ENCODE data around the gene SIGLEC11. TPM values are rescaled to one million over a fixed set of nuclear protein-coding genes. Genes with fewer than 3 reads are reported as not detected.

Gene SIGLEC11
- total RNA-seq, 1 experiment from 2014 or later = not detected

DNA sequence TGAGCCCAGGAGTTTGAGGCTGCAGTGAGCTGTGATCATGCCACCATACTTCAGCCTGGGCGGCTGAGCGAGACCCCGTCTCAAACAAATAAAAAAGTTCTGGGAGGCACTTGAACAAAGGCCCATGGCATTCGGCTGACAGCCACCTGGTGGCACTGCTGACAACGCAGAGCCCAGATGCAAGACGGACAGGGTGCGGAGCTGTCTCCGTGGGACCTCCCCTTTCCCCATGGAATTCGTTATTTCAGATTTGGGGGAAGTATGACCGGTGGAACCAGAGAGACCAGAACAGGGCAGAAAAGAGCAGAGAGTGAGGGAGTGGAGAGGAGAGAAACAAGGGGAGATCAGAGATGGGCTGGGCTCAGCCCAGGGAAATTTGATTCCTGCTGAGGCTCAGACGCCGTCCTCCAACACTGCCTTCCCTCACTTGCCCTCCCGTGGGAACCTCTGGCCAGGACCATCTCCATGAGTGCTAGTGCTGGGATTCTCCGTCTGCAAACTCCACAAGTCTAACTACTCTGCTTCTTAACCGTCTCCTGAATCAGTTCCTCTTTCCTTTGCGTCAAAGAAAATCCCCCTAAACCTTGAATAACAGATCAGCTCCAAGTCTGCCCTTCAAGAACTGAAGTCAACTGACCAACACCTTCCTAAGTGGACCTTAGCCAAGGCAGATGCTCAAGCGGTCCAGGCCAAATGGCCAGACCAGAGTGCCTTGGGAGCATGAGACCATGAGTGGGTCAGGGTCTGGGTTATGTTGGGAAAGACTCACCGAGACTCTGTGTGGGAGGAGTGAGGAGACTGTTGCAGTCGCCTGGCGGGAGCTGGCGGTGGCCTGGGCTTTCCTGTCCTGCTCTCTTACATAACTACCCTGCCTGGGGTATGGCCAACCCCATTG lies 43.9 kb downstream of the SIGLEC11 start:
- no peak for TF ChIP-seq CTCF (IDR thresholded peaks at IDR 0.05; ENCODE audit: unreplicated experiment)
- Mint-ChIP-seq H3K4me1 (ENCODE audit: low read depth, unreplicated experiment) (peaks cover 8% of the 10 kb centered on the region), H3K27ac (ENCODE audit: unreplicated experiment) (no peak overlapping the region), H3K36me3 (ENCODE audit: insufficient read depth, unreplicated experiment) (peaks cover 82% of the 10 kb centered on the region), H3K9me3 (ENCODE audit: low read depth, unreplicated experiment) (no peaks in the 10 kb centered on the region), H3K27me3 (ENCODE audit: unreplicated experiment) (no peaks in the 10 kb centered on the region), H3K4me3 (ENCODE audit: low read depth, unreplicated experiment) (no peak overlapping the region)
- CTCF ChIA-PET = no interaction called here
- intact Hi-C loops (cut with micrococcal nuclease; ENCODE audit: unreplicated experiment) = no loop called here
- BruUV-seq (replicated peaks) = no TSS peak
- DNase-seq = no peak

DNA sequence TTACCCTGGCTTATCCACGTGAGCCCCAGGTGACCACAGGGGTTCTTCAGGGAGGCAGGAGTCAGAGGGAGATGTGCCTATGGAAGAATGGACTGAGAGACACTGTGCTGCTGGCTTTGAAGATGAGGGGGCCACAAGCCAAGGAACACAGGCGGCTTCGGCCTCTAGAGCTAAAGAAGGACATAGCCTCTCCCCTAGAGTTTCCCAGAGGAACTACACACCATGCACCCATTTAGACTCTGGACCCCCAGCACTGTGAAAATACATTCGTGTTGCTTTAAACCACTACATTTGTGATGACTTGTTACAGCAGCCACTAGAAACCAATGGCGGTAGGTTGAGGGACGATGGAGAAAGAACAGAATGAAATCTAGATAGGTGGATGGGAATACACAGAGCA lies 45.7 kb downstream of the SIGLEC11 start:
- no peak for DNase-seq
- Mint-ChIP-seq H3K27ac (ENCODE audit: unreplicated experiment) (peak overlapping the region; percentile 14), H3K9me3 (ENCODE audit: low read depth, unreplicated experiment) (no peaks in the 10 kb centered on the region), H3K4me3 (ENCODE audit: low read depth, unreplicated experiment) (peak overlapping the region; percentile 11), H3K36me3 (ENCODE audit: insufficient read depth, unreplicated experiment) (peaks cover 76% of the 10 kb centered on the region), H3K27me3 (ENCODE audit: unreplicated experiment) (no peaks in the 10 kb centered on the region), H3K4me1 (ENCODE audit: low read depth, unreplicated experiment) (peaks cover 20% of the 10 kb centered on the region)
- TF ChIP-seq CTCF (IDR thresholded peaks at IDR 0.05; ENCODE audit: unreplicated experiment) = no peak
- intact Hi-C loops (cut with micrococcal nuclease; ENCODE audit: unreplicated experiment) = no loop called here
- BruUV-seq (replicated peaks) = no TSS peak
- CTCF ChIA-PET = no interaction called here

GRCh38 chr19:49913720-49914119 lies 47.3 kb downstream of the SIGLEC11 start:
- Mint-ChIP-seq H3K36me3 (ENCODE audit: insufficient read depth, unreplicated experiment) (peaks cover 81% of the 10 kb centered on the region), H3K4me1 (ENCODE audit: low read depth, unreplicated experiment) (peaks cover 20% of the 10 kb centered on the region), H3K4me3 (ENCODE audit: low read depth, unreplicated experiment) (no peak overlapping the region), H3K27me3 (ENCODE audit: unreplicated experiment) (no peaks in the 10 kb centered on the region), H3K9me3 (ENCODE audit: low read depth, unreplicated experiment) (no peaks in the 10 kb centered on the region), H3K27ac (ENCODE audit: unreplicated experiment) (no peak overlapping the region)
- no peak for DNase-seq
- TF ChIP-seq CTCF (IDR thresholded peaks at IDR 0.05; ENCODE audit: unreplicated experiment) = no peak
- no TSS peak for BruUV-seq (replicated peaks)
- CTCF ChIA-PET = no interaction called here
- intact Hi-C loops (cut with micrococcal nuclease; ENCODE audit: unreplicated experiment) = no loop called here

DNA sequence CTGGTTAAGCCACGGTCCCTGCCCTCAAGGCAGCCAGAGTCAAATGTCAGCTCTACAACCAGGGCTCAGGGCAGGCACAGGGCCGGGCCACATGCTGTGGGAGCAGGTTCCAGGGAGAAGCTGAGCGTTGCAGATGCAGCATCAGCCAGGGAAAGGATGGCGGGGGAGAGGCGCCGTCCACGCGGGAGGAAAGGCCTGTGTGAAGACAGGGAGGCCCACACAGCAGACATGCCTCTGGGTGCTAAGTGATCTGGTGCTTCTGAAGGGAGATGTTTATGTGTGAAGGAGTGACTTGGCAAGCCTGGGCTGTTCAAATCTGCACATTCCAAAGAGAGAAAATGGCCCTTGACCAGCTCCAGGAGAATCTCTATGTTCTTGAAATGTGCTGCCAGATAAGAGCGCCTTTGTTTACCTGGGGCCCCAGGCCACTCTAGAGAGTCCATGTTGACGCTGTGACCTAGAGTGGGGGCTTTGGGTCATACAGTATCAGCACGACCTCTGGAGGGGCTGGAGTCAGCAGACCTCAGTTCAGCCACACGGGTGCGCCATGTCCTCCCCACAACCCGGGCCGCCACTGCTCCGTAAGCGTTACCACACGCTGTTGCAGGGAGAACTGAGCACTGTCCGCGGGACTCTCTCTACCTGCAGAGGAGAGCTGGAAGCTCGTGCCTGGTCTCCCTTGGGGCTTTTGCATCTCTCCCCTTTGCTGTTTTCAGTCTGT lies 47.8 kb downstream of the SIGLEC11 start:
- peaks cover 82% of the 10 kb centered on the region for H3K36me3 Mint-ChIP-seq (ENCODE audit: insufficient read depth, unreplicated experiment)
- H3K4me1 Mint-ChIP-seq (ENCODE audit: low read depth, unreplicated experiment) = peaks cover 20% of the 10 kb centered on the region
- BruUV-seq (replicated peaks) = no TSS peak
- DNase-seq = no peak
- TF ChIP-seq CTCF (IDR thresholded peaks at IDR 0.05; ENCODE audit: unreplicated experiment) = no peak
- no peak overlapping the region for H3K27ac Mint-ChIP-seq (ENCODE audit: unreplicated experiment)
- H3K27me3 Mint-ChIP-seq (ENCODE audit: unreplicated experiment) = no peaks in the 10 kb centered on the region
- CTCF ChIA-PET = no interaction called here
- H3K9me3 Mint-ChIP-seq (ENCODE audit: low read depth, unreplicated experiment) = no peaks in the 10 kb centered on the region
- no peak overlapping the region for H3K4me3 Mint-ChIP-seq (ENCODE audit: low read depth, unreplicated experiment)
- intact Hi-C loops (cut with micrococcal nuclease; ENCODE audit: unreplicated experiment) = no loop called here
